Activated gamma-delta T cell (primary cell): Measurements from ENCODE around the gene RPS8.
"Not testable (repeated sequence)": the region's sequence is repeated elsewhere in the genome, so short reads cannot be mapped to it uniquely, and the experiment has no call there.

ENCODE experiments used
- DNase-seq: peaks from one replicate; lab custom pipeline; 2025; lab: John Stamatoyannopoulos, UW

The RPS8 gene

GRCh38 chr1:44803062-44803311 lies 27.6 kb downstream of the RPS8 start:
- no peak for DNase-seq

GRCh38 chr1:44803312-44804095 lies 28.2 kb downstream of the RPS8 start:
- DNase-seq: no peak

DNA sequence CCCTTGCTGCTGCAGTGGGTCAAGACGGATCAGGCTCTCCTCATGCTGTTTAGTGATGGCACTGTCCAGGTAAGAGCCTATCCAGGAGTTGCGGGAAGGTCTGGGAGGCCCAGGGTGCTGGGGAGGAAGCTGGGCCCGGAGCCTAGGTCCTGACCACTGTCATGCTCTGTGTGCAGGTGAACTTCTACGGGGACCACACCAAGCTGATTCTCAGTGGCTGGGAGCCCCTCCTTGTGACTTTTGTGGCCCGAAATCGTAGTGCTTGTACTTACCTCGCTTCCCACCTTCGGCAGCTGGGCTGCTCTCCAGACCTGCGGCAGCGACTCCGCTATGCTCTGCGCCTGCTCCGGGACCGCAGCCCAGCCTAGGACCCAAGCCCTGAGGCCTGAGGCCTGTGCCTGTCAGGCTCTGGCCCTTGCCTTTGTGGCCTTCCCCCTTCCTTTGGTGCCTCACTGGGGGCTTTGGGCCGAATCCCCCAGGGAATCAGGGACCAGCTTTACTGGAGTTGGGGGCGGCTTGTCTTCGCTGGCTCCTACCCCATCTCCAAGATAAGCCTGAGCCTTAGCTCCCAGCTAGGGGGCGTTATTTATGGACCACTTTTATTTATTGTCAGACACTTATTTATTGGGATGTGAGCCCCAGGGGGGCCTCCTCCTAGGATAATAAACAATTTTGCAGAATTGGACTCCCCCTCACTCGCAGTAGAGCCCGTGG lies 30.1 kb downstream of the RPS8 start:
- DNase-seq: no peak

- peak; percentile 38 for DNase-seq
Measured at GRCh38 chr1:44806025-44806703, 30.8 kb downstream of the RPS8 start.

- no peak for DNase-seq
Measured at GRCh38 chr1:44806704-44807363, 31.5 kb downstream of the RPS8 start, which contains the start of gene DYNLT4. TSS of gene DYNLT4 (minus strand) at chr1:44807351. CDS start at chr1:44806668, 683 bp downstream.

GRCh38 chr1:44807364-44808062 lies 32.2 kb downstream of the RPS8 start:
- peak; percentile 50 for DNase-seq

DNA sequence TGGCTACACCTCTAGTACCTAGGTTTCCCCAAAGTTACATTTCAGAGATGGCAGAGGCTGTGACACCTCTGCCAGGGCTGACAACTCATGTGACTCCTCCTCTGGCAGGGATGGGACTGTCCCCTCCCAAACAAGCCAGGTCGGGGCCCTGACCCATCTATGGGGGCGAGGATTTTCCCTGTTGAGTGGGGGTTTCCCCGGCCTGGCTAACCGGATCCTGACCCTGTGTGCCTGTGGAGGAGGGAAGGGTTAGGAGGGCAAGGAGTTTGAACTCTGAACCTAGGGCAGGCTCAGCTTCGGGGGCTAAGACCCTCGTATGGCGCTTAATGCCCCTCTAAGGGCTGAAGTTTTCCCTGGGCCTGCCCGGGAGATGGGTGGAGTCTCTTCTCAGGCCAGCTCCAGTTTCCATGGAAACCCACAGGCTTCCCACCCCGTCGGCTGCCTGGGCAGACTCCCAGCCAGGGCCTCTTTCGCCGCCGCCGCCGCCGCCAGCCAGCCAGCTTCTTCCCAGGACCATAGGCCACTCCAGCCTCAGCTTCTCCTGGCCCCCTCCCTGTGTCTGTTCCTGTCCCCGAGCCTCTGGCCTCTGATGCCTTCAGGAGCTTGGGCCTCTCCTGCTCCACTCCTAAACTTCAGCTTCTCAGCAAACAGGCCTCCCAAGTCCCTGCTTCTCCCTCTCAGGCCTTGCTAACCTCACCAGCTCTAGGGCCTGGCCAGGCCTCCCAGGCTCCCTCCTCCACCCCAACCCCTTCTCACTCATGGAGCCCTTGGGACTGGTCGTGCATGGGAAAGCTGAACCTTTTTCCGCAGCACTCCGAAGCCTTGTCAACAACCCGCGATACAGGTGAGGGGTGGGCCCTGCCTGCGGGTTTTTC lies 33.0 kb downstream of the RPS8 start, which contains the start of gene BTBD19:
Gene BTBD19, plus strand, starts transcription at position 461 of the 875 bp plus-strand sequence. Its CDS starts 298 bp downstream, at position 759.
- no peak for DNase-seq

GRCh38 chr1:44808938-44809917 lies 33.9 kb downstream of the RPS8 start:
- DNase-seq: no peak

DNA sequence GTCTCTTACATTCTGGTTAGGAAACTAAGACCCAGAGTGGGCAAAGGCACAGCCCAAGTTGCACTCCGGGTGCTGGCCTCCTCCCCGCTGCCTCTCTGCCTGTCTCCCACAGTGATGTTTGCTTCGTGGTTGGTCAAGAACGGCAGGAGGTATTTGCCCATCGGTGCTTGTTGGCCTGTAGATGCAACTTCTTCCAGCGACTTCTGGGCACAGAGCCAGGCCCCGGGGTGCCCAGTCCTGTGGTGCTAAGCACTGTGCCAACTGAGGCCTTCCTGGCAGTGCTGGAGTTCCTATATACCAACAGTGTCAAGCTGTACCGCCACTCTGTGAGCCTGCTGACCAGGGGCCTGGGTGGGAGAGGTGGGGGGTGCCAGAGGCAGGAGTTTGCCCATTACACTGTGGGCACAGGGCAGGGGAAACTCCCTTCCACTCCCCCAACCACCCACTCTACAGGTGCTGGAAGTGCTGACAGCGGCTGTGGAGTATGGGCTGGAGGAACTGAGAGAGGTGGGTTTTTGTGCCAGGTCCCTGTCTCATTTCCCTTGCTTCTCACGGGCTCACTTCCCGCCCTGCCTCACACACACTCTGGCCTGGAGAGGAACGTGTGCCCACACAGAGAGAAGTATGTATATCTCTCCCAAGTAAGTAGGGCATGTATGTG lies 34.9 kb downstream of the RPS8 start:
- DNase-seq: no peak

- not testable (repeated sequence) for DNase-seq
Measured at GRCh38 chr1:44810762-44811105, 35.4 kb downstream of the RPS8 start.

- DNase-seq: no peak
Measured at GRCh38 chr1:44811234-44811633, 35.9 kb downstream of the RPS8 start.

- DNase-seq: no peak
Measured at GRCh38 chr1:44812822-44813543, 37.6 kb downstream of the RPS8 start.

DNA sequence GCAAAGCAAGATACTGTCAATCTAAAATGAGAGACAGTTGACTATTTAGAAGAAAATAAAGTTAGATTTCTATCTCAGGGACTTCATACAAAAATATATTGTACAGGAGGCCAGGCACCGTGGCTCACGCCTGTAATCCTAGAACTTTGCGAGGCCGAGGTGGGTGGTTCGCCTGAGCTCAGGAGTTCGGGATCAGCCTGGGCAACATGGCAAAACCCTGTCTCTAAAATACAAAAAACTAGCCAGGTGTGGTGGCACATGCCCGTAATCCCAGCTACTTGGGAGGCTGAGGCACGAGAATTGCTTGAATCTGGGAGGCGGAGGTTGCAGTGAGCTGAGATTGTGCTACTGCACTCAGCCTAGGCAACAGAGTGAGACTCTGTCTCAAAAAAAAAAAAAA lies 40.6 kb downstream of the RPS8 start:
- DNase-seq: not testable (repeated sequence)

- no peak for DNase-seq
Measured at GRCh38 chr1:44817307-44817706, 42.0 kb downstream of the RPS8 start.

- DNase-seq: no peak
Measured at GRCh38 chr1:44817771-44818495, 42.6 kb downstream of the RPS8 start.

DNA sequence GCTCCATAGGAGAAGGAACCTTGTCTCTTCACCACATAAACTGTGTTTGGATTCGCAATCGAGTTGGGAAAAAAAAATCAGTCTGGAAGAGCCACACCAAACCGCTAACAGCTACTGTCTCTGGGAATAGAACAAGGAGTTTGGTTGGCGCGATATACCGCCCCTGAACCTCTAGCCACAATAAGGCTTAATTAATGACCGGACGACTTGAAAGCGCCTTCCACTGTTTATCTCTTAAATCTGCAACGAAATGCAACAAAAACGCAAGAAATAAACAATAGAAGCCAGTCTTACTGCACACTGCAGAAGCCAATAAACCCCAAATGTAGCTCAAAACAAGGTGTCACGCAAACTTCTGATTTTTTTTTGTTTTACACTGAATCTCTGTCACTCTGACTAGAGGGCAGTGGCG lies 43.9 kb downstream of the RPS8 start:
- no peak for DNase-seq

DNA sequence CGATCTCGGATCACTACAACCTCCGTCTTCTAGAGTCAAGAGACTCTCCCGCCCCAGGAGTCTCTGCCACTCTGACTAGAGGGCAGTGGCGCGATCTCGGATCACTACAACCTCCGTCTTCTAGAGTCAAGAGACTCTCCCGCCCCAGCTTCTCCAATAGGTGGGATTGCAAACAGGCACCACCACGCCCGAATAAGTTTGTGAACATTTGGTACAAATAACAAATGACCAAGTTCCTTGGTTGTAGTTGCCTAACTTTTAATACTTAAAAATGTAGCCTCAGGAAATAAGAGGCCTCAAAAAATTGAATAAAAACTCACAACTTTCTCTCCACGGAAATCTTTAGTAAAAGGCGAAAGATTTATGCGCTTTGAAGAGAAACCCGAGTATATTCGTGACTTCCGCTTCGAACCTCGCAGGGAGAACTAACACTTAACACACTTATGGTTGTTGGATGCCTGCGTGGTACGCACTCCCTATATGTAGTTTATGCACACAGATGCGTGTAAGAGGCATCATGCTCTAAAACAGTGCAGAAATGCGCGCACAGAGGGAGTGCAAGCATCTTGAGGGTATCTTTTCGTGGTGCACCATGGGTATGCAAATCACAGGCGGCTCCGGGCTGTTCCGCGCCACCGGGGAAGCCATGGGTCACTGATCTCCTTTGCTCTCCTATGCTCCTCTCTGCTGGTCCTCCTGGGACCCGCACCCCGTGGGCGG lies 44.4 kb downstream of the RPS8 start:
- DNase-seq: peak; percentile 50
